Measurements from ENCODE around the gene CPTP. TPM values are rescaled to one million over a fixed set of nuclear protein-coding genes. Genes with fewer than 3 reads are reported as not detected.

Gene CPTP
- total and polyA plus RNA-seq, 2 of the 13 experiments (the other 11 are each of a cell fraction or from before 2014, with no cell fraction given): 5.5 to 9.3 TPM

GRCh38 chr1:1359664-1360468 is 35.3 kb downstream of the CPTP start (continued):
- TF ChIP-seq FOXP4 (CRISPR knock-in tag; IDR thresholded peaks at IDR 0.05) (no peak; the same call in none of the 2 replicates), TAF1 (CRISPR knock-in tag; IDR thresholded peaks at IDR 0.05) (no peak; the same call in 1 of the 2 replicates), ZNF883 (CRISPR knock-in tag; IDR thresholded peaks at IDR 0.05; ENCODE audit: not compliant biosample characterization) (peak; percentile 46), MAFG (CRISPR knock-in tag; IDR thresholded peaks at IDR 0.05) (no peak), KDM5B (CRISPR knock-in tag; IDR thresholded peaks at IDR 0.05; ENCODE audit: borderline replicate concordance) (0 out of 2 replicates have a peak, but pooled peaks have one; percentile 68), ZNF562 (CRISPR knock-in tag; IDR thresholded peaks at IDR 0.05; ENCODE audit: borderline replicate concordance) (no peak), HMGXB4 (CRISPR knock-in tag; IDR thresholded peaks at IDR 0.05; ENCODE audit: borderline replicate concordance in 1 of 2, low read depth in 1 of 2) (peak; percentile 27 to 54), ZBTB21 (CRISPR knock-in tag; IDR thresholded peaks at IDR 0.05) (no peak), GPBP1L1 (CRISPR knock-in tag; IDR thresholded peaks at IDR 0.05) (no peak), HIVEP1 (CRISPR knock-in tag; IDR thresholded peaks at IDR 0.05) (no peak), AFF4 (CRISPR knock-in tag; IDR thresholded peaks at IDR 0.05) (no peak)
- TF ChIP-seq, protein P1, sequence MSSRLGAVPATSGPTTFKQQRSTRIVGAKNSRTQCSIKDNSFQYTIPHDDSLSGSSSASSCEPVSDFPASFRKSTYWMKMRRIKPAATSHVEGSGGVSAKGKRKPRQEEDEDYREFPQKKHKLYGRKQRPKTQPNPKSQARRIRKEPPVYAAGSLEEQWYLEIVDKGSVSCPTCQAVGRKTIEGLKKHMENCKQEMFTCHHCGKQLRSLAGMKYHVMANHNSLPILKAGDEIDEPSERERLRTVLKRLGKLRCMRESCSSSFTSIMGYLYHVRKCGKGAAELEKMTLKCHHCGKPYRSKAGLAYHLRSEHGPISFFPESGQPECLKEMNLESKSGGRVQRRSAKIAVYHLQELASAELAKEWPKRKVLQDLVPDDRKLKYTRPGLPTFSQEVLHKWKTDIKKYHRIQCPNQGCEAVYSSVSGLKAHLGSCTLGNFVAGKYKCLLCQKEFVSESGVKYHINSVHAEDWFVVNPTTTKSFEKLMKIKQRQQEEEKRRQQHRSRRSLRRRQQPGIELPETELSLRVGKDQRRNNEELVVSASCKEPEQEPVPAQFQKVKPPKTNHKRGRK (CRISPR knock-in tag; IDR thresholded peaks at IDR 0.05): no peak
- TF ChIP-seq, protein P2, sequence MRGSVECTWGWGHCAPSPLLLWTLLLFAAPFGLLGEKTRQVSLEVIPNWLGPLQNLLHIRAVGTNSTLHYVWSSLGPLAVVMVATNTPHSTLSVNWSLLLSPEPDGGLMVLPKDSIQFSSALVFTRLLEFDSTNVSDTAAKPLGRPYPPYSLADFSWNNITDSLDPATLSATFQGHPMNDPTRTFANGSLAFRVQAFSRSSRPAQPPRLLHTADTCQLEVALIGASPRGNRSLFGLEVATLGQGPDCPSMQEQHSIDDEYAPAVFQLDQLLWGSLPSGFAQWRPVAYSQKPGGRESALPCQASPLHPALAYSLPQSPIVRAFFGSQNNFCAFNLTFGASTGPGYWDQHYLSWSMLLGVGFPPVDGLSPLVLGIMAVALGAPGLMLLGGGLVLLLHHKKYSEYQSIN (CRISPR knock-in tag; IDR thresholded peaks at IDR 0.05; ENCODE audit: borderline replicate concordance): no peak
